ENCODE results near the gene TEX22.

- TF ChIP-seq, protein P1, sequence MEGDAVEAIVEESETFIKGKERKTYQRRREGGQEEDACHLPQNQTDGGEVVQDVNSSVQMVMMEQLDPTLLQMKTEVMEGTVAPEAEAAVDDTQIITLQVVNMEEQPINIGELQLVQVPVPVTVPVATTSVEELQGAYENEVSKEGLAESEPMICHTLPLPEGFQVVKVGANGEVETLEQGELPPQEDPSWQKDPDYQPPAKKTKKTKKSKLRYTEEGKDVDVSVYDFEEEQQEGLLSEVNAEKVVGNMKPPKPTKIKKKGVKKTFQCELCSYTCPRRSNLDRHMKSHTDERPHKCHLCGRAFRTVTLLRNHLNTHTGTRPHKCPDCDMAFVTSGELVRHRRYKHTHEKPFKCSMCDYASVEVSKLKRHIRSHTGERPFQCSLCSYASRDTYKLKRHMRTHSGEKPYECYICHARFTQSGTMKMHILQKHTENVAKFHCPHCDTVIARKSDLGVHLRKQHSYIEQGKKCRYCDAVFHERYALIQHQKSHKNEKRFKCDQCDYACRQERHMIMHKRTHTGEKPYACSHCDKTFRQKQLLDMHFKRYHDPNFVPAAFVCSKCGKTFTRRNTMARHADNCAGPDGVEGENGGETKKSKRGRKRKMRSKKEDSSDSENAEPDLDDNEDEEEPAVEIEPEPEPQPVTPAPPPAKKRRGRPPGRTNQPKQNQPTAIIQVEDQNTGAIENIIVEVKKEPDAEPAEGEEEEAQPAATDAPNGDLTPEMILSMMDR (IDR thresholded peaks at IDR 0.05): no peak
- TF ChIP-seq POLR2A (IDR thresholded peaks at IDR 0.05): no peak
Observed at GRCh38 chr14:105389976-105390848, 8.1 kb upstream of the TEX22 start.
